ENCODE data around the gene FBXL13. TPM values are rescaled to one million over a fixed set of nuclear protein-coding genes. Genes with fewer than 3 reads are reported as not detected.
A peak's percentile ranks its signal among the peaks of the same experiment; 100 is the strongest.
"Not testable (repeated sequence)": the region's sequence is repeated elsewhere in the genome, so short reads cannot be mapped to it uniquely, and the experiment has no call there.

The FBXL13 gene
- total RNA-seq, 2 experiments from 2014 or later, result 1.6 to 2.0 TPM

- 0 out of 2 replicates have a peak, but pooled peaks cover 5% of the 10 kb centered on the region for H3K9me3 ChIP-seq (ENCODE audit: low read length)
- H3K4me2 ChIP-seq (ENCODE audit: low read length), result no peak overlapping the region
- intact Hi-C loops (cut with micrococcal nuclease; ENCODE audit: unreplicated experiment), result no loop called here
- no peaks in the 10 kb centered on the region for H3K4me1 ChIP-seq (ENCODE audit: insufficient read depth, low read length, poor library complexity, severe bottlenecking)
- BruUV-seq (replicated peaks), result no TSS peak
- CTCF ChIA-PET (ENCODE audit: unreplicated experiment), result no interaction called here
- H3K79me2 ChIP-seq (ENCODE audit: insufficient read depth, low read depth, low read length), result no peaks in the 10 kb centered on the region
- H2AFZ ChIP-seq (ENCODE audit: low read length), result no peak overlapping the region
- no peaks in the 10 kb centered on the region for H4K20me1 ChIP-seq (ENCODE audit: insufficient read depth, low read length)
- no peaks in the 10 kb centered on the region for H3K9me2 ChIP-seq (ENCODE audit: insufficient read depth, low read length)
- H3K4me3 ChIP-seq (ENCODE audit: low read depth, low read length, poor library complexity, severe bottlenecking), result no peak overlapping the region
- DNase-seq (ENCODE audit: low spot score), result no peak
- TF ChIP-seq EZH2phosphoT487 (IDR thresholded peaks at IDR 0.05; ENCODE audit: borderline replicate concordance, low read depth, low read length) (no peak), CTCF (conservative IDR thresholded peaks at IDR 0.05; ENCODE audit: low read length) (no peak)
- no peak overlapping the region for H3K27ac ChIP-seq (ENCODE audit: low read depth, low read length, poor library complexity, severe bottlenecking)
- POLR2A ChIA-PET, result no interaction called here
- H3K36me3 ChIP-seq (ENCODE audit: insufficient read depth, low read length), result no peaks in the 10 kb centered on the region
These were observed 77.6 kb downstream of the FBXL13 start for GRCh38 chr7:102996957-102997356.

GRCh38 chr7:102995609-102996008 lies 79.0 kb downstream of the FBXL13 start:
- CTCF ChIA-PET (ENCODE audit: unreplicated experiment); H3K9me2 ChIP-seq (ENCODE audit: insufficient read depth, low read length); intact Hi-C loops (cut with micrococcal nuclease; ENCODE audit: unreplicated experiment); H4K20me1 ChIP-seq (ENCODE audit: insufficient read depth, low read length); H2AFZ ChIP-seq (ENCODE audit: low read length); H3K79me2 ChIP-seq (ENCODE audit: insufficient read depth, low read depth, low read length); BruUV-seq (replicated peaks); H3K9me3 ChIP-seq (ENCODE audit: low read length); H3K27ac ChIP-seq (ENCODE audit: low read depth, low read length, poor library complexity, severe bottlenecking); H3K36me3 ChIP-seq (ENCODE audit: insufficient read depth, low read length); DNase-seq (ENCODE audit: low spot score); H3K4me3 ChIP-seq (ENCODE audit: low read depth, low read length, poor library complexity, severe bottlenecking); H3K4me2 ChIP-seq (ENCODE audit: low read length); H3K4me1 ChIP-seq (ENCODE audit: insufficient read depth, low read length, poor library complexity, severe bottlenecking): not testable (repeated sequence)
- POLR2A ChIA-PET, result interaction anchor here (0.6 kb wide), 1 partner anchor 1925 kb away, joined by 3 read pairs; no protein-coding TSS in a partner anchor

GRCh38 chr7:102994567-102994966 lies 80.0 kb downstream of the FBXL13 start:
- Histone ChIP-seq H2AFZ (ENCODE audit: low read length) (no peak overlapping the region), H3K9me3 (ENCODE audit: low read length) (0 out of 2 replicates have a peak, but pooled peaks cover 5% of the 10 kb centered on the region), H3K79me2 (ENCODE audit: insufficient read depth, low read depth, low read length) (no peaks in the 10 kb centered on the region), H3K36me3 (ENCODE audit: insufficient read depth, low read length) (no peaks in the 10 kb centered on the region), H3K27ac (ENCODE audit: low read depth, low read length, poor library complexity, severe bottlenecking) (no peak overlapping the region), H3K4me3 (ENCODE audit: low read depth, low read length, poor library complexity, severe bottlenecking) (no peak overlapping the region), H3K4me2 (ENCODE audit: low read length) (no peak overlapping the region), H3K4me1 (ENCODE audit: insufficient read depth, low read length, poor library complexity, severe bottlenecking) (no peaks in the 10 kb centered on the region), H3K9me2 (ENCODE audit: insufficient read depth, low read length) (no peaks in the 10 kb centered on the region), H4K20me1 (ENCODE audit: insufficient read depth, low read length) (no peaks in the 10 kb centered on the region)
- peak; percentile 8 for DNase-seq (ENCODE audit: low spot score)
- BruUV-seq (replicated peaks), result no TSS peak
- intact Hi-C loops (cut with micrococcal nuclease; ENCODE audit: unreplicated experiment), result no loop called here
- POLR2A ChIA-PET, result no interaction called here
- CTCF ChIA-PET (ENCODE audit: unreplicated experiment), result no interaction called here
- TF ChIP-seq CTCF (conservative IDR thresholded peaks at IDR 0.05; ENCODE audit: low read length) (no peak), EZH2phosphoT487 (IDR thresholded peaks at IDR 0.05; ENCODE audit: borderline replicate concordance, low read depth, low read length) (no peak)

All from OCI-LY7 (cell line).